ENCODE data around the gene RLIM. TPM values are rescaled to one million over a fixed set of nuclear protein-coding genes. Genes with fewer than 3 reads are reported as not detected.

The RLIM gene
- total and polyA plus RNA-seq, 2 of the 13 experiments (the other 11 are each of a cell fraction or from before 2014, with no cell fraction given) = 7.7 to 24.5 TPM

DNA sequence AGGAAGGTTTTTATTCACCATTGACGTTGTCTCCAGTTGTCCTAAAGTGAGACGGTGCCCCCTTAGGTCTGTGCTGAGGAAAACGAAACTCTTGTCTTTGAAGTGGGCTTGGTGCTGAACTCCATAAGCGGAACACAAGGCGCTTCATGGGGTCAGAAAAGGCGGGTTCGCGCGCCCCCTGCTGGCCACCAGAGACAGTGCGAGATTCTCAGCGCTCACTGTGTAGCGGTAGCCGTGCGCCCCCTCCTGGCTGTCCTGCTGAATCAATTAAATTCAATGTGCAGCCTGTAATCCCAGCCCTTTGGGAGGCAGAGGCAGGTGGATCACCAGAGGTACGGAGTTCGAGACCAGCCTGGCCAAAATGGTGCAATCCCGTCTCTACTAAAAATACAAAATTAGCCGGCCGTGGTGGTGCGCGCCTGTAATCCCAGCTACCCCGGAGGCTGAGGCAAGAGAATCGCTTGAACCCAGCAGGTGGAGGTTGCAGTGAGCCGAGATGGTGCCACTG is 64.1 kb downstream of the RLIM start (continued):
- TF ChIP-seq ZNF749 (CRISPR knock-in tag; IDR thresholded peaks at IDR 0.05; ENCODE audit: borderline replicate concordance) = no peak
- TF ChIP-seq NPAS2 (CRISPR knock-in tag; IDR thresholded peaks at IDR 0.05; ENCODE audit: borderline replicate concordance) = no peak
- TF ChIP-seq ZNF687 (CRISPR knock-in tag; IDR thresholded peaks at IDR 0.05) = peak; percentile 31; the same call in 1 of the 2 replicates
- TF ChIP-seq ZFP91 (CRISPR knock-in tag; IDR thresholded peaks at IDR 0.05; ENCODE audit: borderline replicate concordance) = peak; percentile 26; the same call in 1 of the 2 replicates
- no peak for TF ChIP-seq ZNF232 (CRISPR knock-in tag; IDR thresholded peaks at IDR 0.05; ENCODE audit: borderline replicate concordance)
- 0 out of 2 replicates have a peak, but pooled peaks have one; percentile 31 for TF ChIP-seq ZNF280D (CRISPR knock-in tag; IDR thresholded peaks at IDR 0.05)
- peak; percentile 76 for TF ChIP-seq MIXL1 (CRISPR knock-in tag; IDR thresholded peaks at IDR 0.05)
- 0 out of 2 replicates have a peak, but pooled peaks have one; percentile 20 for TF ChIP-seq ZNF614 (CRISPR knock-in tag; IDR thresholded peaks at IDR 0.05; ENCODE audit: borderline replicate concordance)
- TF ChIP-seq HNF1B (CRISPR knock-in tag; IDR thresholded peaks at IDR 0.05) = 0 out of 2 replicates have a peak, but pooled peaks have one; percentile 25
- TF ChIP-seq ERF (CRISPR knock-in tag; IDR thresholded peaks at IDR 0.05) = 0 out of 2 replicates have a peak, but pooled peaks have one; percentile 32
- TF ChIP-seq CEBPG (CRISPR knock-in tag; IDR thresholded peaks at IDR 0.05) = 0 out of 2 replicates have a peak, but pooled peaks have one; percentile 4
- no peak for TF ChIP-seq DZIP1 (CRISPR knock-in tag; IDR thresholded peaks at IDR 0.05)
- TF ChIP-seq ZNF580 (CRISPR knock-in tag; IDR thresholded peaks at IDR 0.05; ENCODE audit: borderline replicate concordance, low read depth) = peak; percentile 29; the same call in 1 of the 2 replicates
- TF ChIP-seq NR3C1 (CRISPR knock-in tag; IDR thresholded peaks at IDR 0.05) = no peak
- peak; percentile 38; the same call in 1 of the 2 replicates for TF ChIP-seq POGZ (CRISPR knock-in tag; IDR thresholded peaks at IDR 0.05)

Measured in HepG2 (cell line).